ENCODE measurements around the gene ADCY5.

- TF ChIP-seq YY1 (IDR thresholded peaks at IDR 0.05; ENCODE audit: insufficient read depth, insufficient read length) (no peak), ZNF274 (IDR thresholded peaks at IDR 0.05; ENCODE audit: low read depth, low read length) (no peak)
Observed at GRCh38 chr3:123283657-123284398, 165.1 kb downstream of the ADCY5 start.

Measured in NT2/D1 (cell line).